Caco-2 (cell line): Measurements from ENCODE around the gene JPH3. TPM values are rescaled to one million over a fixed set of nuclear protein-coding genes. Genes with fewer than 3 reads are reported as not detected.

Source experiments
- BruUV-seq: library from RNA; stranded (reverse); fragments of 400-500 nt; replicated peaks from 2 replicates; lab custom pipeline; 2021; lab: Mats Ljungman, UMichigan
- CTCF ChIA-PET: fragments of 300-600 bp; sonication (Branson Sonifier 250); formaldehyde crosslinking; loops from one replicate; lab custom pipeline; 2022; ENCODE audit warnings: antibody characterized with exemption; lab: Charles Lee
- POLR2A ChIA-PET: fragments of 300-600 bp; sonication (Branson Sonifier 250); formaldehyde crosslinking; loops from one replicate; lab custom pipeline; 2022; ENCODE audit warnings: antibody characterized with exemption; lab: Charles Lee
- DNase-seq, 2 experiments: peaks; one replicate each; pipeline versions ENCODE4 v3.0.0 to v3.0.0-alpha.2; 2020 to 2022
- H3K27me3 ChIP-seq: replicated peaks from 2 replicates; pipeline ENCODE4 v1.6.0; 2011; ENCODE audit warnings: low read length; ENCODE audit not compliant: control insufficient read depth, insufficient read depth
- H3K36me3 ChIP-seq: 2 replicates; pipeline ENCODE4 v1.5.1; 2011; ENCODE audit warnings: low read length; ENCODE audit not compliant: control insufficient read depth, insufficient read depth
- H3K4me1 ChIP-seq: fragments of 250-450 bp; sonication (Bioruptor Pico); 2 replicates; pipeline ENCODE4 v1.5.1; 2020; ENCODE audit warnings: mild to moderate bottlenecking
- H3K4me3 ChIP-seq: 2 replicates; pipeline ENCODE4 v1.5.1; 2011; ENCODE audit warnings: low read depth, mild to moderate bottlenecking, control low read depth, low read length
- H3K9me3 ChIP-seq: fragments of 250-450 bp; sonication (Bioruptor Pico); 2 replicates; pipeline ENCODE4 v1.5.1; 2020; ENCODE audit warnings: mild to moderate bottlenecking, moderate library complexity
- H3K27ac Mint-ChIP-seq: one replicate; pipeline ENCODE4 v1.8.0; 2022; ENCODE audit warnings: mixed read lengths; ENCODE audit not compliant: unreplicated experiment
- H3K27me3 Mint-ChIP-seq: one replicate; pipeline ENCODE4 v1.8.0; 2022; ENCODE audit warnings: mixed read lengths; ENCODE audit not compliant: insufficient read depth, unreplicated experiment
- H3K36me3 Mint-ChIP-seq: one replicate; pipeline ENCODE4 v1.8.0; 2022; ENCODE audit warnings: mild to moderate bottlenecking, mixed read lengths; ENCODE audit not compliant: insufficient read depth, unreplicated experiment
- H3K4me1 Mint-ChIP-seq: one replicate; pipeline ENCODE4 v1.8.0; 2022; ENCODE audit warnings: low read depth, mixed read lengths; ENCODE audit not compliant: unreplicated experiment
- H3K4me3 Mint-ChIP-seq: one replicate; pipeline ENCODE4 v1.8.0; 2022; ENCODE audit warnings: mild to moderate bottlenecking, moderate library complexity, mixed read lengths; ENCODE audit not compliant: unreplicated experiment
- H3K9me3 Mint-ChIP-seq: one replicate; pipeline ENCODE4 v1.8.0; 2022; ENCODE audit warnings: mixed read lengths; ENCODE audit not compliant: unreplicated experiment
- CTCF ChIP-seq, 2 experiments: fragments of 200-600 bp in 1 of 2; IDR thresholded peaks; 1 replicate in 1 of 2; 2 replicates in 1 of 2; pipeline versions ENCODE4 v1.5.1 to v1.8.0; 2011 to 2022; ENCODE audit warnings: antibody characterized with exemption in 1 of 2, control low read depth in 1 of 2, inconsistent platforms in 1 of 2, low read depth in 1 of 2, low read length in 1 of 2, mild to moderate bottlenecking in 1 of 2, moderate library complexity in 1 of 2; ENCODE audit not compliant: insufficient read depth in 1 of 2, severe bottlenecking in 1 of 2, unreplicated experiment in 1 of 2
- intact Hi-C: fragments of 100-400 bp; cut with micrococcal nuclease; formaldehyde crosslinking; loops from one replicate; pipeline ENCODE4 v1.10.0; 2022; ENCODE audit not compliant: unreplicated experiment
- total RNA-seq: library from RNA; stranded (reverse); gene quantifications from 2 replicates; pipeline ENCODE4 v1.2.3, GENCODE V29; 2022

Gene JPH3
- total RNA-seq, 1 experiment from 2014 or later: 4.8 TPM

- H3K27me3 ChIP-seq: no peaks in the 10 kb centered on the region
- Mint-ChIP-seq H3K36me3 (no peaks in the 10 kb centered on the region), H3K27ac (no peak overlapping the region), H3K27me3 (peaks cover 4% of the 10 kb centered on the region), H3K4me1 (no peaks in the 10 kb centered on the region), H3K9me3 (no peaks in the 10 kb centered on the region), H3K4me3 (no peak overlapping the region)
- no peaks in the 10 kb centered on the region for H3K9me3 ChIP-seq
- peaks cover 15% of the 10 kb centered on the region for H3K4me1 ChIP-seq
- intact Hi-C loops: loop anchor here (10.0 kb wide), 1 partner anchor 165 kb away; no protein-coding TSS in a partner anchor
- H3K36me3 ChIP-seq: no peaks in the 10 kb centered on the region
- TF ChIP-seq CTCF (IDR thresholded peaks at IDR 0.05; ENCODE audit: insufficient read depth in 1 of 2, low read depth in 1 of 2, low read length in 1 of 2, severe bottlenecking in 1 of 2, unreplicated experiment in 1 of 2): no peak
- no peak for DNase-seq
- ChIA-PET POLR2A (interaction anchor here (0.6 kb wide), 1 partner anchor 105 kb away, joined by 3 read pairs; no protein-coding TSS in a partner anchor), CTCF (no interaction called here)
- no TSS peak for BruUV-seq
- no peak overlapping the region for H3K4me3 ChIP-seq
Measured at GRCh38 chr16:87579691-87580090, 22.6 kb upstream of the JPH3 start.

DNA sequence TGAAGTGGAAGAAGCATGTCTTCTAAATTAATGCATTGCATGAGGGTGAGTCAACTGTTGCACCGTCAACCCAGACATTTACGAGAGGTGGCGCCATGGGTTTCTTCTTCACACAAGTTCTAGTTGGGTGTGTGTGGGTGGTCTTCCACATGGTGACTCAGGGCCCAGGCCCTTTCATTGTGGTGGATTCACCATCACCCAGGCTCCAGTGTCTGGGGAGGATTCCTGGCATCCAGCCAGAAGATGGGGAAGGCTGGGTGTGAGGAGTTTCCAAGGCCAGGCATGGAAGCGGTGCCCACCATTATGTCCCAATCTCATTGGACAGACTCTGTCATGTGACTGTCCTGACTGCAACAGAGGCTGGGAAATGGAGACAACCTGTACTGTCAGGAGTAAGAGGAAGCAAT, 21.4 kb upstream of the JPH3 start:
- intact Hi-C loops: no loop called here
- no peaks in the 10 kb centered on the region for H3K4me1 Mint-ChIP-seq

DNA sequence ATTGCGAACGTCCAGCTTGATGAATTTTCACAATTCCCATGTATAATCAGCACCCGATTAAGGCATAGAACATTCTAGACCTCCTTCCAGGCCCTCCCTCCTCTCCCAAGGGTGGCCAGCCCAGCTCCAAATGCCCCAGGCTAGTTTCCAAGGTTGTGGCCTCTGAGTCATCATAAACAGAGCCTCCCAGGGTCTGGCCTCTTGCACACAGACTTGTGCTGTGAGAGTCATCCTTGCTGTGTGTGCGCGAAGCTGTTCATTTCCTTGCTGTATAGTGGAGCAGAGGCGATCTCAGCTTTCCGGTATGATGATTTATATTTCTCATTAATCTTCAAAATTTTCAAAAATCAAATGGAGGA, 20.5 kb upstream of the JPH3 start:
- H3K27ac Mint-ChIP-seq: no peak overlapping the region
- ChIA-PET POLR2A (no interaction called here), CTCF (interaction anchor here (0.6 to 3.6 kb wide), 6 partner anchors 11 to 230 kb away, joined by 3 to 24 read pairs (median 6); no protein-coding TSS in a partner anchor)
- peaks cover 4% of the 10 kb centered on the region for H3K36me3 Mint-ChIP-seq
- DNase-seq: peak; percentile 59 to 72
- H3K4me1 Mint-ChIP-seq: no peaks in the 10 kb centered on the region
- H3K4me3 Mint-ChIP-seq: no peak overlapping the region
- H3K27me3 Mint-ChIP-seq: peaks cover 4% of the 10 kb centered on the region
- intact Hi-C loops: no loop called here
- Histone ChIP-seq H3K27me3 (no peaks in the 10 kb centered on the region), H3K4me1 (peaks cover 15% of the 10 kb centered on the region), H3K36me3 (no peaks in the 10 kb centered on the region), H3K9me3 (no peaks in the 10 kb centered on the region), H3K4me3 (no peak overlapping the region)
- no peaks in the 10 kb centered on the region for H3K9me3 Mint-ChIP-seq
- TF ChIP-seq CTCF (IDR thresholded peaks at IDR 0.05; ENCODE audit: insufficient read depth in 1 of 2, low read depth in 1 of 2, low read length in 1 of 2, severe bottlenecking in 1 of 2, unreplicated experiment in 1 of 2): no peak
- BruUV-seq: no TSS peak

More for the DNA sequence above, 21.4 kb upstream of the JPH3 start:
- H3K27ac Mint-ChIP-seq: no peak overlapping the region
- peaks cover 4% of the 10 kb centered on the region for H3K27me3 Mint-ChIP-seq
- Histone ChIP-seq H3K4me3 (no peak overlapping the region), H3K9me3 (no peaks in the 10 kb centered on the region), H3K36me3 (no peaks in the 10 kb centered on the region), H3K27me3 (no peaks in the 10 kb centered on the region), H3K4me1 (peaks cover 15% of the 10 kb centered on the region)
- no peaks in the 10 kb centered on the region for H3K9me3 Mint-ChIP-seq
- no peak overlapping the region for H3K4me3 Mint-ChIP-seq
- ChIA-PET CTCF (interaction anchor here (3.6 kb wide), 1 partner anchor 56 kb away, joined by 24 read pairs; no protein-coding TSS in a partner anchor), POLR2A (no interaction called here)
- no TSS peak for BruUV-seq
- DNase-seq: no peak
- no peaks in the 10 kb centered on the region for H3K36me3 Mint-ChIP-seq
- TF ChIP-seq CTCF (IDR thresholded peaks at IDR 0.05; ENCODE audit: insufficient read depth in 1 of 2, low read depth in 1 of 2, low read length in 1 of 2, severe bottlenecking in 1 of 2, unreplicated experiment in 1 of 2): no peak
